Right lobe of liver (tissue), 6 donors: ENCODE results near the gene SMIM10L2A. TPM values are rescaled to one million over a fixed set of nuclear protein-coding genes. Genes with fewer than 3 reads are reported as not detected.

Experiments used
- ATAC-seq, 4 donors: fragments of 200-7000 bp; cut with Tn5 transposase; one replicate each; pipeline ENCODE4 v1.9.1; 2020; ENCODE audit warnings: mild to moderate bottlenecking in 4 of 4, moderate library complexity in 4 of 4
- DNase-seq, 3 donors: peaks; one replicate each; pipeline ENCODE4 v3.0.0-alpha.2; 2020
- H3K27ac ChIP-seq, 3 donors: fragments of 200-600 bp; one replicate each; pipeline ENCODE4 v1.8.0; 2022
- H3K27me3 ChIP-seq, 2 donors: fragments of 200-600 bp; one replicate each; pipeline ENCODE4 v1.8.0; 2022
- H3K36me3 ChIP-seq, 4 donors: fragments of 200-600 bp; sonication (generic) in 1 of 4; one replicate each; pipeline versions ENCODE4 v1.5.1 to v1.8.0; 2017 to 2022; ENCODE audit warnings: control low read depth in 1 of 4
- H3K4me1 ChIP-seq, 4 donors: fragments of 200-600 bp; sonication (generic) in 1 of 4; one replicate each; pipeline versions ENCODE4 v1.5.1 to v1.8.0; 2017 to 2022; ENCODE audit warnings: control low read depth in 1 of 4
- H3K4me3 ChIP-seq, 3 donors: fragments of 200-600 bp; one replicate each; pipeline ENCODE4 v1.8.0; 2022
- H3K9me3 ChIP-seq, 4 donors: fragments of 200-600 bp; sonication (generic) in 1 of 4; one replicate each; pipeline versions ENCODE4 v1.5.1 to v1.8.0; 2017 to 2022; ENCODE audit warnings: control low read depth in 1 of 4
- POLR2A ChIP-seq: fragments of 450-650 bp; IDR thresholded peaks from one replicate; pipeline ENCODE4 v1.6.1; 2017; ENCODE audit warnings: antibody characterized with exemption, mild to moderate bottlenecking
- WGBS: methylation state at CpG from one replicate; pipeline ENCODE4 v1.1.6; 2018; ENCODE audit warnings: low coverage, low lambda C conversion rate; ENCODE audit not compliant: insufficient coverage; ENCODE audit errors: missing lambda C conversion rate; 5-methylcytosine and 5-hydroxymethylcytosine counted together
- intact Hi-C, 2 donors: fragments of 100-400 bp; cut with DNase I; formaldehyde crosslinking; loops; one replicate each; pipeline versions ENCODE4 v1.11.2 to v1.14.1; 2022
- total RNA-seq, 6 experiments: library from RNA; depleted of rRNA in 2 of 6; stranded (reverse); fragments of >200 nt in 2 of 6; fragmentation: NEBNext Ultra II Directional in 3 of 6; extraction: Animal tissue kit (Norgen Biotek cat#: 25700) in 3 of 6; gene quantifications; one replicate each; pipeline versions ENCODE4 v1.1.0 to v1.2.4, GENCODE V29; 2016 to 2023
- TF ChIP-seq, protein P1 (sequence below), 4 donors: fragments of 200-600 bp in 3 of 4; fragments of 450-650 bp in 1 of 4; IDR thresholded peaks; one replicate each; pipeline versions ENCODE4 v1.5.1 to v1.8.0; 2016 to 2022; ENCODE audit warnings: antibody characterized with exemption in 4 of 4, mild to moderate bottlenecking in 2 of 4
- donor health status: DM: no; HTN: yes; CAD: no.
- donor health status: DM: no; HTN: no; CAD: no.
- donor health status: DM: no; HTN: no; CAD: no.
- donor health status: DM: no; HTN: yes; CAD: no.
- donor health status: DM: no; HTN: yes; CAD: no.

SMIM10L2A gene
- total RNA-seq, 6 experiments from 2014 or later: 0.06 to 0.18 (median 0.16) TPM

GRCh38 chrX:135384161-135384836 is 37.4 kb upstream of the SMIM10L2A start:
- intact Hi-C loops: no loop called here
- no peaks in the 10 kb centered on the region for H3K27me3 ChIP-seq
- no peak for DNase-seq

GRCh38 chrX:135388841-135389240 is 32.9 kb upstream of the SMIM10L2A start:
- H3K9me3 ChIP-seq: no peaks in the 10 kb centered on the region
- no peaks in the 10 kb centered on the region for H3K27me3 ChIP-seq
- no peak for TF ChIP-seq POLR2A
- TF ChIP-seq, protein P1, sequence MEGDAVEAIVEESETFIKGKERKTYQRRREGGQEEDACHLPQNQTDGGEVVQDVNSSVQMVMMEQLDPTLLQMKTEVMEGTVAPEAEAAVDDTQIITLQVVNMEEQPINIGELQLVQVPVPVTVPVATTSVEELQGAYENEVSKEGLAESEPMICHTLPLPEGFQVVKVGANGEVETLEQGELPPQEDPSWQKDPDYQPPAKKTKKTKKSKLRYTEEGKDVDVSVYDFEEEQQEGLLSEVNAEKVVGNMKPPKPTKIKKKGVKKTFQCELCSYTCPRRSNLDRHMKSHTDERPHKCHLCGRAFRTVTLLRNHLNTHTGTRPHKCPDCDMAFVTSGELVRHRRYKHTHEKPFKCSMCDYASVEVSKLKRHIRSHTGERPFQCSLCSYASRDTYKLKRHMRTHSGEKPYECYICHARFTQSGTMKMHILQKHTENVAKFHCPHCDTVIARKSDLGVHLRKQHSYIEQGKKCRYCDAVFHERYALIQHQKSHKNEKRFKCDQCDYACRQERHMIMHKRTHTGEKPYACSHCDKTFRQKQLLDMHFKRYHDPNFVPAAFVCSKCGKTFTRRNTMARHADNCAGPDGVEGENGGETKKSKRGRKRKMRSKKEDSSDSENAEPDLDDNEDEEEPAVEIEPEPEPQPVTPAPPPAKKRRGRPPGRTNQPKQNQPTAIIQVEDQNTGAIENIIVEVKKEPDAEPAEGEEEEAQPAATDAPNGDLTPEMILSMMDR (IDR thresholded peaks at IDR 0.05): no peak
- DNase-seq: no peak
- no peaks in the 10 kb centered on the region for H3K36me3 ChIP-seq
- no peaks in the 10 kb centered on the region for H3K4me1 ChIP-seq
- no peak overlapping the region for H3K4me3 ChIP-seq
- WGBS: 47% methylated on average over 2 of the region's 2 CpGs
- ATAC-seq: no peak
- no peak overlapping the region for H3K27ac ChIP-seq
- intact Hi-C loops: no loop called here

More at GRCh38 chrX:135384161-135384836, 37.4 kb upstream of the SMIM10L2A start:
- H3K4me3 ChIP-seq: no peak overlapping the region
- H3K36me3 ChIP-seq: no peaks in the 10 kb centered on the region
- H3K9me3 ChIP-seq: no peaks in the 10 kb centered on the region
- WGBS: 58% methylated on average over 6 of the region's 6 CpGs
- no peak for ATAC-seq
- no peak for TF ChIP-seq POLR2A
- TF ChIP-seq, protein P1 (IDR thresholded peaks at IDR 0.05): no peak
- H3K27ac ChIP-seq: no peak overlapping the region
- no peaks in the 10 kb centered on the region for H3K4me1 ChIP-seq

- ATAC-seq (no peak), DNase-seq (no peak)
- Histone ChIP-seq H3K27me3 (no peaks in the 10 kb centered on the region), H3K4me1 (no peaks in the 10 kb centered on the region), H3K4me3 (no peak overlapping the region), H3K36me3 (no peaks in the 10 kb centered on the region), H3K27ac (no peak overlapping the region), H3K9me3 (no peaks in the 10 kb centered on the region)
- intact Hi-C loops: no loop called here
- 50% methylated on average over 1 of the region's 1 CpG for WGBS
- TF ChIP-seq, protein P1 (IDR thresholded peaks at IDR 0.05): no peak
- TF ChIP-seq POLR2A: no peak
Observed at GRCh38 chrX:135389243-135389642, 32.5 kb upstream of the SMIM10L2A start.

DNA sequence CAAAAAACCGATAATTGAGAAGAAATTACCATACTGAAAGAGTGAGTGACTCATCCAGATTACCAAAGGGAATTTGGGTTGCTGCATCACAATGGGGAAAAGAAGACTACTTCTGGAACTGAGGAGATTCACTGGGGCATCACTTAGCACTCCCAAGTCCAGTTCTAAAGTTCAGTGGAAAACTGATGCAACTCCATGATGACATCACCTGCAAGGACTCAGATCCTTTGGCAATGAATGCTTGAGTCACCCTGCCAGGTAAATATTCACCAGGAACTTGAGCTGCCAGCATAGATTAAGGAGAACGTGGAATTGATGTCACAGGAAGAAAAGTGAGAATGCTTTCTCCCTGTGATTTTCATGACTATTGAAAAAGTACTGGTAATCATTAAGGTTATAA is 32.0 kb upstream of the SMIM10L2A start:
- H3K27ac ChIP-seq: no peak overlapping the region
- TF ChIP-seq, protein P1 (IDR thresholded peaks at IDR 0.05): no peak
- TF ChIP-seq POLR2A: no peak
- no peaks in the 10 kb centered on the region for H3K4me1 ChIP-seq
- H3K4me3 ChIP-seq: no peak overlapping the region
- no peaks in the 10 kb centered on the region for H3K9me3 ChIP-seq
- WGBS: 19% methylated on average over 2 of the region's 2 CpGs
- ATAC-seq: peak in 2 of 4 donors; percentile 64 to 75
- H3K27me3 ChIP-seq: no peaks in the 10 kb centered on the region
- intact Hi-C loops: no loop called here
- H3K36me3 ChIP-seq: no peaks in the 10 kb centered on the region
- no peak for DNase-seq
